B cell (primary cell): ENCODE data around the gene H2BK1. TPM values are rescaled to one million over a fixed set of nuclear protein-coding genes. Genes with fewer than 3 reads are reported as not detected.

Experiments used
- ATAC-seq: fragments of 200-7000 bp; cut with Tn5 transposase; one replicate; pipeline ENCODE4 v1.10.0; 2021; ENCODE audit warnings: low read depth, mild to moderate bottlenecking, moderate number of reproducible peaks, moderate library complexity
- CTCF ChIA-PET: fragments of 350-600 bp; sonication (Branson Sonifier 250); formaldehyde crosslinking; loops from one replicate; lab custom pipeline; 2021; ENCODE audit warnings: antibody characterized with exemption, inconsistent platforms; lab: Charles Lee
- POLR2A ChIA-PET: fragments of 350-600 bp; sonication (Branson Sonifier 250); formaldehyde crosslinking; loops from one replicate; lab custom pipeline; 2021; ENCODE audit warnings: antibody characterized with exemption; lab: Charles Lee
- DNase-seq: peaks from one replicate; pipeline ENCODE4 v3.0.0; 2013
- H2AFZ ChIP-seq: 2 replicates; pipeline ENCODE4 v1.6.1; 2012; ENCODE audit warnings: mild to moderate bottlenecking, low read depth, low read length; ENCODE audit not compliant: insufficient read depth, poor library complexity, severe bottlenecking
- H3K27ac ChIP-seq, 2 donors: 1 replicate in 1 of 2; 2 replicates in 1 of 2; pipeline ENCODE4 v1.5.1; 2012 to 2013; ENCODE audit warnings: low read length in 2 of 2, mild to moderate bottlenecking in 2 of 2, moderate library complexity in 1 of 2
- H3K27me3 ChIP-seq, 4 experiments: fragments of 200-600 bp in 1 of 4; sonication (generic) in 1 of 4; replicated peaks in 1 of 4; 1 replicate in 2 of 4; 2 replicates in 2 of 4; pipeline versions ENCODE4 v1.6.1 to v1.7.0; 2013 to 2016; ENCODE audit warnings: low read length in 3 of 4, mild to moderate bottlenecking in 2 of 4, mixed read lengths in 1 of 4, moderate library complexity in 1 of 4; ENCODE audit not compliant: insufficient read depth in 4 of 4, control insufficient read depth in 3 of 4; ENCODE audit errors: control extremely low read depth in 1 of 4
- H3K36me3 ChIP-seq, 2 experiments: replicated peaks in 1 of 2; 1 replicate in 1 of 2; 2 replicates in 1 of 2; pipeline versions ENCODE4 v1.6.1 to v1.7.1; 2013; ENCODE audit warnings: low read length in 1 of 2; ENCODE audit not compliant: insufficient read depth in 2 of 2, control insufficient read depth in 1 of 2; ENCODE audit errors: control extremely low read depth in 1 of 2, extremely low read depth in 1 of 2
- H3K4me1 ChIP-seq, 2 donors: fragments of 200-600 bp in 1 of 2; sonication (generic) in 1 of 2; 1 replicate in 1 of 2; 2 replicates in 1 of 2; pipeline versions ENCODE4 v1.5.1 to v1.6.1; 2013 to 2017; ENCODE audit warnings: low read length in 2 of 2; ENCODE audit not compliant: control insufficient read depth in 2 of 2, insufficient read depth in 2 of 2
- H3K4me2 ChIP-seq: replicated peaks from 2 replicates; pipeline ENCODE3; 2012; ENCODE audit warnings: mild to moderate bottlenecking, low read depth, low read length; ENCODE audit not compliant: poor library complexity, severe bottlenecking
- H3K4me3 ChIP-seq, 5 experiments: fragments of 200-600 bp in 1 of 5; sonication (generic) in 1 of 5; 1 replicate in 3 of 5; 2 replicates in 2 of 5; pipeline versions ENCODE4 v1.5.1 to v1.7.0; 2011 to 2016; ENCODE audit warnings: low read length in 4 of 5, mild to moderate bottlenecking in 4 of 5, low read depth in 2 of 5, control low read depth in 1 of 5, moderate library complexity in 1 of 5; ENCODE audit not compliant: insufficient read depth in 1 of 5; ENCODE audit errors: control extremely low read depth in 1 of 5, extremely low read depth in 1 of 5
- H3K79me2 ChIP-seq: fragments of 200-600 bp; sonication (generic); one replicate; pipeline ENCODE4 v1.6.0; 2016; ENCODE audit warnings: low read length; ENCODE audit not compliant: control insufficient read depth, insufficient read depth
- H3K9ac ChIP-seq: fragments of 200-600 bp; sonication (generic); 2 replicates; pipeline ENCODE4 v1.6.1; 2017; ENCODE audit warnings: mild to moderate bottlenecking, low read length, moderate library complexity
- H3K9me3 ChIP-seq, 3 donors: one replicate each; pipeline versions ENCODE4 v1.6.1 to v1.7.1; 2013; ENCODE audit warnings: low read length in 2 of 3; ENCODE audit not compliant: control insufficient read depth in 2 of 3, insufficient read depth in 1 of 3; ENCODE audit errors: control extremely low read depth in 1 of 3
- H4K20me1 ChIP-seq: 2 replicates; pipeline ENCODE4 v1.6.0; 2012; ENCODE audit warnings: mild to moderate bottlenecking, low read length; ENCODE audit not compliant: insufficient read depth, control insufficient read depth, poor library complexity, severe bottlenecking
- H3K27ac Mint-ChIP-seq: one replicate; pipeline ENCODE4 v1.8.0; 2021; ENCODE audit warnings: mixed read lengths
- H3K27me3 Mint-ChIP-seq: one replicate; pipeline ENCODE4 v1.8.0; 2021; ENCODE audit warnings: mixed read lengths
- H3K4me1 Mint-ChIP-seq: one replicate; pipeline ENCODE4 v1.8.0; 2021; ENCODE audit warnings: mixed read lengths
- H3K4me3 Mint-ChIP-seq: one replicate; pipeline ENCODE4 v1.8.0; 2021; ENCODE audit warnings: mixed read lengths
- H3K9me3 Mint-ChIP-seq: one replicate; pipeline ENCODE4 v1.8.0; 2022; ENCODE audit warnings: mixed read lengths; ENCODE audit not compliant: insufficient read depth
- EZH2 ChIP-seq: IDR thresholded peaks from 2 replicates; pipeline ENCODE4 v1.6.1; 2012; ENCODE audit warnings: borderline replicate concordance, low read depth, mild to moderate bottlenecking, moderate library complexity, low read length; ENCODE audit not compliant: insufficient read depth, poor library complexity, severe bottlenecking
- whole genome bisulfite sequencing: methylation state at CpG from one replicate; pipeline ENCODE4 v1.1.5; 2013; ENCODE audit warnings: missing lambda C conversion rate; ENCODE audit not compliant: insufficient coverage; 5-methylcytosine and 5-hydroxymethylcytosine counted together
- intact Hi-C: fragments of 100-400 bp; cut with micrococcal nuclease; formaldehyde crosslinking; loops from one replicate; pipeline ENCODE4 v1.10.0; 2022
- polyA plus RNA-seq: library from polyadenylated mRNA; depleted of rRNA; stranded (reverse); fragments of >200 nt; gene quantifications from 2 replicates; pipeline ENCODE4 v1.2.3, GENCODE V29; 2012
- total RNA-seq, 2 donors: library from RNA; stranded (reverse); fragments of 120-200 nt in 1 of 2; gene quantifications; 1 replicate in 1 of 2; 2 replicates in 1 of 2; pipeline versions ENCODE4 v1.2.3 to v1.2.4, GENCODE V29; 2013 to 2022
- TF ChIP-seq, protein P1 (sequence below): fragments of 200-600 bp; IDR thresholded peaks from one replicate; pipeline ENCODE4 v1.8.0; 2022; ENCODE audit warnings: antibody characterized with exemption, mild to moderate bottlenecking

The H2BK1 gene
- total and polyA plus RNA-seq, 2 donors (not counting 1 experiment from before 2014, with no cell fraction given): 4.2 TPM; not detected in 1

GRCh38 chr7:151198945-151199848, 11.1 kb downstream of the H2BK1 start:
- no peaks in the 10 kb centered on the region for H3K4me1 Mint-ChIP-seq
- H3K9me3 Mint-ChIP-seq: no peaks in the 10 kb centered on the region
- H3K27me3 Mint-ChIP-seq: peaks cover 5% of the 10 kb centered on the region
- ATAC-seq: no peak
- intact Hi-C loops: no loop called here
- ChIA-PET POLR2A (no interaction called here), CTCF (no interaction called here)
- Histone ChIP-seq H3K27ac (no peak overlapping the region), H3K79me2 (no peaks in the 10 kb centered on the region), H3K4me1 (no peaks in the 10 kb centered on the region), H3K4me3 (no peak overlapping the region), H3K4me2 (no peak overlapping the region), H2AFZ (no peak overlapping the region), H3K9me3 (no peaks in the 10 kb centered on the region), H3K9ac (no peak overlapping the region), H3K36me3 (no peaks in the 10 kb centered on the region), H4K20me1 (no peaks in the 10 kb centered on the region), H3K27me3 (peaks cover 0 to 14% (median 1%) of the 10 kb centered on the region in 4 experiments)
- TF ChIP-seq, protein P1, sequence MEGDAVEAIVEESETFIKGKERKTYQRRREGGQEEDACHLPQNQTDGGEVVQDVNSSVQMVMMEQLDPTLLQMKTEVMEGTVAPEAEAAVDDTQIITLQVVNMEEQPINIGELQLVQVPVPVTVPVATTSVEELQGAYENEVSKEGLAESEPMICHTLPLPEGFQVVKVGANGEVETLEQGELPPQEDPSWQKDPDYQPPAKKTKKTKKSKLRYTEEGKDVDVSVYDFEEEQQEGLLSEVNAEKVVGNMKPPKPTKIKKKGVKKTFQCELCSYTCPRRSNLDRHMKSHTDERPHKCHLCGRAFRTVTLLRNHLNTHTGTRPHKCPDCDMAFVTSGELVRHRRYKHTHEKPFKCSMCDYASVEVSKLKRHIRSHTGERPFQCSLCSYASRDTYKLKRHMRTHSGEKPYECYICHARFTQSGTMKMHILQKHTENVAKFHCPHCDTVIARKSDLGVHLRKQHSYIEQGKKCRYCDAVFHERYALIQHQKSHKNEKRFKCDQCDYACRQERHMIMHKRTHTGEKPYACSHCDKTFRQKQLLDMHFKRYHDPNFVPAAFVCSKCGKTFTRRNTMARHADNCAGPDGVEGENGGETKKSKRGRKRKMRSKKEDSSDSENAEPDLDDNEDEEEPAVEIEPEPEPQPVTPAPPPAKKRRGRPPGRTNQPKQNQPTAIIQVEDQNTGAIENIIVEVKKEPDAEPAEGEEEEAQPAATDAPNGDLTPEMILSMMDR: no peak
- no peak for TF ChIP-seq EZH2
- H3K4me3 Mint-ChIP-seq: no peak overlapping the region
- no peak overlapping the region for H3K27ac Mint-ChIP-seq
- WGBS: 88% methylated on average over 18 of the region's 30 CpGs
- DNase-seq: no peak

DNA sequence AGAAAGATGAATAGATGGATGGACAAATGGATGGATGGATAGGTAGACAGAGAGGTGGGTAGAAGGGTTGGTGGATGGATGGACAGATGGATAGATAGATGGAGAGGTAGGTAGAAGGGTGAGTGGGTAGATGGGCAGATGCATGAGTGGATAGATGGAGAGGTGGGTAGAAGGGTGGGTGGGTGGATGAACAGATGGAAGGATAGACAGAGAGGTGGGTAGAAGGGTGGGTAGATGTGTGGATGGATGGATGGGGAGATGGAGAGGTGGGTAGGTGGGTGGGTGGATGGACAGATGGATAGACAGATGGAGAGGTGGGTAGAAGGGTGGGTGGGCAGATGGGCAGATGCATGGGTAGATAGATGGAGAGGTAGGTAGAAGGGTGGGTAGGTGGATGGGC, 12.4 kb downstream of the H2BK1 start:
- Histone ChIP-seq H3K4me3 (no peak overlapping the region), H2AFZ (no peak overlapping the region), H3K79me2 (no peaks in the 10 kb centered on the region), H3K27ac (no peak overlapping the region), H3K9me3 (no peaks in the 10 kb centered on the region), H4K20me1 (no peaks in the 10 kb centered on the region), H3K4me2 (no peak overlapping the region), H3K27me3 (peaks cover 0 to 12% (median 0%) of the 10 kb centered on the region in 4 experiments), H3K36me3 (no peaks in the 10 kb centered on the region), H3K4me1 (no peaks in the 10 kb centered on the region), H3K9ac (no peak overlapping the region)
- Mint-ChIP-seq H3K9me3 (no peaks in the 10 kb centered on the region), H3K27ac (no peak overlapping the region), H3K4me3 (no peak overlapping the region), H3K4me1 (no peaks in the 10 kb centered on the region), H3K27me3 (peaks cover 5% of the 10 kb centered on the region)
- DNase-seq (no peak), ATAC-seq (no peak)
- CTCF ChIA-PET: no interaction called here
- POLR2A ChIA-PET: no interaction called here
- TF ChIP-seq, protein P1: no peak
- TF ChIP-seq EZH2: no peak
- intact Hi-C loops: no loop called here
